ENCODE measurements around the gene COL24A1. TPM values are rescaled to one million over a fixed set of nuclear protein-coding genes. Genes with fewer than 3 reads are reported as not detected.

Gene COL24A1
- total RNA-seq (2016; rRNA removed; fragmentation: Illumina TruSeq; extraction: Trizol) (0.07 and 0.13 TPM in 2 replicates), polyA plus RNA-seq (2011; rRNA removed) (0.04 and 0.07 TPM in 2 replicates), polyA minus RNA-seq (2011; rRNA and poly(A)+ RNA removed; ENCODE audit: low replicate concordance) (not detected in 2 replicates), Bru-seq, nascent RNA (percentile 12 among the genes with signal in this experiment), BruChase-seq, experiment 1, labeled RNA remaining after a 6-hour chase (percentile 9 among the genes with signal in this experiment), BruChase-seq, experiment 2, labeled RNA remaining after a 2-hour chase (percentile 11 among the genes with signal in this experiment)
- total RNA-seq (2016; cell fraction: cytosol; rRNA removed; fragmentation: Illumina TruSeq; extraction: Trizol; ENCODE audit: low read depth) = 0.09 TPM in 1 of 2 replicates, not detected in the other
- 0.04 and 0.17 TPM in 2 replicates for total RNA-seq (2016; cell fraction: insoluble cytoplasmic fraction; rRNA removed; fragmentation: Illumina TruSeq; extraction: Trizol)
- total RNA-seq (2016; cell fraction: membrane; rRNA removed; fragmentation: Illumina TruSeq; extraction: Trizol) = 0.03 TPM in 1 of 2 replicates, not detected in the other
- total RNA-seq (2016; cell fraction: nucleus; rRNA removed; fragmentation: Illumina TruSeq; extraction: Trizol) = 0.09 and 0.19 TPM in 2 replicates
- polyA plus RNA-seq (2011; cell fraction: cytosol; rRNA removed) = 0.01 TPM in 2 replicates
- 0.39 and 0.55 TPM in 2 replicates for polyA plus RNA-seq (2011; cell fraction: nucleus; rRNA removed)
- 0.11 and 0.27 TPM in 2 replicates for polyA plus RNA-seq (2012)
- polyA plus RNA-seq (2016; cell fraction: cytosol; fragmentation: Illumina TruSeq; extraction: Trizol; ENCODE audit: low read depth) = not detected in 2 replicates
- polyA plus RNA-seq (2016; cell fraction: insoluble cytoplasmic fraction; fragmentation: Illumina TruSeq; extraction: Trizol; ENCODE audit: low read depth) = 0.05 and 0.23 TPM in 2 replicates
- not detected in 2 replicates for polyA plus RNA-seq (2016; cell fraction: membrane; fragmentation: Illumina TruSeq; extraction: Trizol; ENCODE audit: low read depth)
- 0.40 and 0.52 TPM in 2 replicates for polyA plus RNA-seq (2016; cell fraction: nucleus; fragmentation: Illumina TruSeq; extraction: Trizol; ENCODE audit: insufficient read depth, low read depth)
- polyA minus RNA-seq (2011; cell fraction: cytosol; rRNA and poly(A)+ RNA removed) = not detected in 2 replicates
- polyA minus RNA-seq (2011; cell fraction: nucleus; rRNA and poly(A)+ RNA removed) = 0.13 and 0.25 TPM in 2 replicates
- long read RNA-seq, experiment 1 = 0 reads
- long read RNA-seq, experiment 2 = 0 reads

- H3K27ac ChIP-seq (ENCODE audit: extremely low read length, insufficient read depth, low read length) = no peak within 1 kb of the TSS
- H3K9ac ChIP-seq (ENCODE audit: insufficient read depth, low read depth, low read length) = no peak within 1 kb of the TSS
- peak; percentile 55; the same call in 2 of the 3 replicates for ATAC-seq
- in situ Hi-C loops (cut with HindIII; ENCODE audit: extremely low pct_ligation_motif_present, low pct_unique_long_range_greater_than_20kb) = no loop called here
- FAIRE-seq = no peak
- H4K20me1 ChIP-seq (ENCODE audit: insufficient read depth, low read length) = no peaks in the 10 kb centered on the region
- no peak for DNase-seq (ENCODE audit: low spot score)
- H3K4me2 ChIP-seq (ENCODE audit: low read depth, low read length) = no peak within 1 kb of the TSS
- no peaks in the 10 kb centered on the region for H3K9me3 ChIP-seq (ENCODE audit: low read length)
- POLR2A ChIA-PET = no interaction called here
- H3K79me2 ChIP-seq (ENCODE audit: insufficient read depth, low read length) = no peaks in the 10 kb centered on the region
- H3K36me3 ChIP-seq (replicated peaks in 1 of 2; ENCODE audit: control insufficient read depth in 1 of 2, insufficient read depth in 2 of 2, low read length in 2 of 2) = no peaks in the 10 kb centered on the region
- TF ChIP-seq ZFP37 (CRISPR knock-in tag; IDR thresholded peaks at IDR 0.05; ENCODE audit: borderline replicate concordance) (no peak), JUNB (CRISPR knock-in tag; IDR thresholded peaks at IDR 0.05; ENCODE audit: borderline replicate concordance) (no peak), TRIM24 (CRISPR knock-in tag; IDR thresholded peaks at IDR 0.05) (no peak), HNRNPLL (IDR thresholded peaks at IDR 0.05; ENCODE audit: low read depth, low read length, poor library complexity, severe bottlenecking) (no peak), ZNF296 (CRISPR knock-in tag; conservative IDR thresholded peaks at IDR 0.05) (no peak), ZNF44 (CRISPR knock-in tag; IDR thresholded peaks at IDR 0.05) (no peak), SCMH1 (CRISPR knock-in tag; IDR thresholded peaks at IDR 0.05; ENCODE audit: borderline replicate concordance) (no peak), GABPA (IDR thresholded peaks at IDR 0.05; ENCODE audit: low read depth, low read length) (no peak), GABPA (CRISPR knock-in tag; IDR thresholded peaks at IDR 0.05; ENCODE audit: low read depth) (no peak), ZC3H4 (CRISPR knock-in tag; IDR thresholded peaks at IDR 0.05; ENCODE audit: borderline replicate concordance) (no peak), ZNF224 (CRISPR knock-in tag; IDR thresholded peaks at IDR 0.05) (no peak)
- peaks cover 0 to 24% of the 10 kb centered on the region in 2 experiments; a peak in 2 of 5 replicates for H3K27me3 ChIP-seq (ENCODE audit: control insufficient read depth in 1 of 2, insufficient read depth in 2 of 2, low read length in 2 of 2)
- BruUV-seq (replicated peaks) = no TSS peak
- H3K4me3 ChIP-seq (replicated peaks in 1 of 3; ENCODE audit: insufficient read depth in 1 of 3, low read depth in 2 of 3, low read length in 3 of 3) = no peak within 1 kb of the TSS
- CTCF ChIA-PET (ENCODE audit: low intra/inter-chr PET ratio, low total read pairs) = no interaction called here
- H2AFZ ChIP-seq (ENCODE audit: low read length) = no peak within 1 kb of the TSS
- intact Hi-C loops (cut with micrococcal nuclease; ENCODE audit: unreplicated experiment) = no loop called here
- H3K4me1 ChIP-seq (ENCODE audit: insufficient read depth, low read length) = no peaks in the 10 kb centered on the region
- 57% methylated on average over 42 of the region's 52 CpGs for WGBS (ENCODE audit: low lambda C conversion rate)
These were observed at the start of gene COL24A1 for GRCh38 chr1:86156566-86157455. COL24A1 (minus strand) TSS chr1:86156772; CDS start chr1:86156396, 376 bp downstream.
